Measurements from ENCODE around the gene CLEC10A.
A peak's percentile ranks its signal among the peaks of the same experiment; 100 is the strongest.

Gene CLEC10A

GRCh38 chr17:7114875-7115614, 35.0 kb upstream of the CLEC10A start:
- no peak overlapping the region for H3K27ac ChIP-seq (ENCODE audit: low read depth, low read length)
- DNase-seq = no peak
- H3K27me3 ChIP-seq (ENCODE audit: insufficient read depth, low read length, poor library complexity) = no peaks in the 10 kb centered on the region

GRCh38 chr17:7114241-7114874, 34.3 kb upstream of the CLEC10A start, which contains the start of gene ASGR2:
ASGR2 (minus strand) TSS chr17:7114822; CDS start chr17:7114240, 582 bp downstream.
- Histone ChIP-seq H3K27ac (ENCODE audit: low read depth, low read length) (no peak within 1 kb of the TSS), H3K79me1 (ENCODE audit: low read length) (no peaks in the 10 kb centered on the region), H4K8ac (ENCODE audit: low read depth, low read length) (no peak within 1 kb of the TSS), H2BK120ac (ENCODE audit: low read depth, low read length) (no peak within 1 kb of the TSS), H4K5ac (ENCODE audit: low read length) (no peak within 1 kb of the TSS), H3K79me2 (ENCODE audit: control insufficient read depth, insufficient read depth, low read length) (no peaks in the 10 kb centered on the region), H2AK5ac (ENCODE audit: low read length) (no peak within 1 kb of the TSS), H3K23ac (ENCODE audit: low read length) (no peak within 1 kb of the TSS), H3K56ac (ENCODE audit: low read length) (peak within 1 kb of the TSS; percentile 22), H3K9ac (ENCODE audit: low read length) (no peak within 1 kb of the TSS), H3K36me3 (ENCODE audit: control insufficient read depth, insufficient read depth, low read length) (no peaks in the 10 kb centered on the region), H3K4ac (ENCODE audit: low read depth, low read length) (no peak within 1 kb of the TSS), H3K4me2 (ENCODE audit: low read length) (no peak within 1 kb of the TSS), H2BK15ac (replicated peaks; ENCODE audit: low read depth) (no peak within 1 kb of the TSS), H3K27me3 (ENCODE audit: insufficient read depth, low read length, poor library complexity) (no peaks in the 10 kb centered on the region), H3K4me3 (ENCODE audit: low read length) (no peak within 1 kb of the TSS), H3K18ac (ENCODE audit: low read length) (no peak within 1 kb of the TSS), H2BK5ac (ENCODE audit: low read length) (no peak within 1 kb of the TSS), H3K4me1 (ENCODE audit: control insufficient read depth, low read depth, low read length) (no peaks in the 10 kb centered on the region)
- no CpG with 5 or more reads among the region's 14 CpGs for WGBS (ENCODE audit: extremely low coverage, insufficient coverage, low lambda C conversion rate)
- DNase-seq = no peak

More at GRCh38 chr17:7114875-7115614, 35.0 kb upstream of the CLEC10A start:
- no peak overlapping the region for H2AK5ac ChIP-seq (ENCODE audit: low read length)
- H4K8ac ChIP-seq (ENCODE audit: low read depth, low read length) = no peak overlapping the region
- H3K4me1 ChIP-seq (ENCODE audit: control insufficient read depth, low read depth, low read length) = no peaks in the 10 kb centered on the region
- no peaks in the 10 kb centered on the region for H3K79me1 ChIP-seq (ENCODE audit: low read length)
- H4K5ac ChIP-seq (ENCODE audit: low read length) = no peak overlapping the region
- peak overlapping the region; percentile 22 for H3K56ac ChIP-seq (ENCODE audit: low read length)
- no peak overlapping the region for H3K23ac ChIP-seq (ENCODE audit: low read length)
- H3K36me3 ChIP-seq (ENCODE audit: control insufficient read depth, insufficient read depth, low read length) = no peaks in the 10 kb centered on the region
- WGBS (ENCODE audit: extremely low coverage, insufficient coverage, low lambda C conversion rate) = no CpG with 5 or more reads among the region's 19 CpGs
- H3K79me2 ChIP-seq (ENCODE audit: control insufficient read depth, insufficient read depth, low read length) = no peaks in the 10 kb centered on the region
- no peak overlapping the region for H3K4ac ChIP-seq (ENCODE audit: low read depth, low read length)
- H3K4me3 ChIP-seq (ENCODE audit: low read length) = no peak overlapping the region
- no peak overlapping the region for H2BK120ac ChIP-seq (ENCODE audit: low read depth, low read length)
- H3K9ac ChIP-seq (ENCODE audit: low read length) = no peak overlapping the region
- no peak overlapping the region for H2BK15ac ChIP-seq (replicated peaks; ENCODE audit: low read depth)
- H3K18ac ChIP-seq (ENCODE audit: low read length) = no peak overlapping the region
- H3K4me2 ChIP-seq (ENCODE audit: low read length) = no peak overlapping the region
- no peak overlapping the region for H2BK5ac ChIP-seq (ENCODE audit: low read length)

- Histone ChIP-seq H2BK120ac (ENCODE audit: low read depth, low read length) (no peak overlapping the region), H3K18ac (ENCODE audit: low read length) (no peak overlapping the region), H3K79me2 (ENCODE audit: control insufficient read depth, insufficient read depth, low read length) (no peaks in the 10 kb centered on the region), H2AK5ac (ENCODE audit: low read length) (no peak overlapping the region), H2BK15ac (replicated peaks; ENCODE audit: low read depth) (no peak overlapping the region), H3K79me1 (ENCODE audit: low read length) (no peaks in the 10 kb centered on the region), H4K5ac (ENCODE audit: low read length) (no peak overlapping the region), H3K9ac (ENCODE audit: low read length) (no peak overlapping the region), H3K27ac (ENCODE audit: low read depth, low read length) (no peak overlapping the region), H3K27me3 (ENCODE audit: insufficient read depth, low read length, poor library complexity) (no peaks in the 10 kb centered on the region), H3K4me3 (ENCODE audit: low read length) (no peak overlapping the region), H3K4me2 (ENCODE audit: low read length) (no peak overlapping the region), H3K4ac (ENCODE audit: low read depth, low read length) (no peak overlapping the region), H3K23ac (ENCODE audit: low read length) (no peak overlapping the region), H3K56ac (ENCODE audit: low read length) (no peak overlapping the region), H3K36me3 (ENCODE audit: control insufficient read depth, insufficient read depth, low read length) (no peaks in the 10 kb centered on the region), H2BK5ac (ENCODE audit: low read length) (no peak overlapping the region), H3K4me1 (ENCODE audit: control insufficient read depth, low read depth, low read length) (no peaks in the 10 kb centered on the region), H4K8ac (ENCODE audit: low read depth, low read length) (no peak overlapping the region)
- DNase-seq = no peak
- 100% methylated on average over 9 of the region's 15 CpGs for WGBS (ENCODE audit: extremely low coverage, insufficient coverage, low lambda C conversion rate)
These were observed 33.4 kb upstream of the CLEC10A start for GRCh38 chr17:7113273-7114071.

DNA sequence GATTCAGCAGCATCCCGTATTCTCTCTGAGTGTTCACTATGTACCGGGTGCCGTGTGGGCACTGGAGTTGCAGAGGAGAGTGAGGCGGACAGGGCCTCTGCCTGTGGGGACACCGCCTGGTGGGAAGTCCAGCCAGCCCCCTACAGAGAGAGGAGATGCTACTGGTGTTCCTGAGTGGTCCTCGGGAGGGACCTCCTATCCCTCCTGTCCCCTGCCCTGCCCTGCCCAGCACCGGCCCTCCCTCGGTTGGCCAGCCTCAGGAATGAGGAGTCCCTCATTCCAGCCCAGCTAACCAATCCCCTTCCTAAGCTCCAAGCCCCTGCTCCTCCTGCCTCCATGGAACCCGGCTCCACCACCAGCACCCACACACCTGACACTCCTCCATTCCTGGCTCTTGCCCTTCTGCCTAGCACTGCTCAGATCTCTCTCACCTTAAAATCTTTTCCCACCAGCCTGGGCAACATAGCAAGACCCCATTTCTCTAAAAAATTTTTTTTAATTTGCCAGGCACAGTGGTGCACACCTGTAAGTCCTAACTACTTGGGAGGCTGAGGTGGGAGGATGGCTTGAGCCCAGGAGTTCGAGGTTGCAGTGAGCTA, 32.6 kb upstream of the CLEC10A start:
- WGBS (ENCODE audit: extremely low coverage, insufficient coverage, low lambda C conversion rate) = no CpG with 5 or more reads among the region's 10 CpGs
- H2BK5ac ChIP-seq (ENCODE audit: low read length) = no peak overlapping the region
- H3K56ac ChIP-seq (ENCODE audit: low read length) = no peak overlapping the region

DNA sequence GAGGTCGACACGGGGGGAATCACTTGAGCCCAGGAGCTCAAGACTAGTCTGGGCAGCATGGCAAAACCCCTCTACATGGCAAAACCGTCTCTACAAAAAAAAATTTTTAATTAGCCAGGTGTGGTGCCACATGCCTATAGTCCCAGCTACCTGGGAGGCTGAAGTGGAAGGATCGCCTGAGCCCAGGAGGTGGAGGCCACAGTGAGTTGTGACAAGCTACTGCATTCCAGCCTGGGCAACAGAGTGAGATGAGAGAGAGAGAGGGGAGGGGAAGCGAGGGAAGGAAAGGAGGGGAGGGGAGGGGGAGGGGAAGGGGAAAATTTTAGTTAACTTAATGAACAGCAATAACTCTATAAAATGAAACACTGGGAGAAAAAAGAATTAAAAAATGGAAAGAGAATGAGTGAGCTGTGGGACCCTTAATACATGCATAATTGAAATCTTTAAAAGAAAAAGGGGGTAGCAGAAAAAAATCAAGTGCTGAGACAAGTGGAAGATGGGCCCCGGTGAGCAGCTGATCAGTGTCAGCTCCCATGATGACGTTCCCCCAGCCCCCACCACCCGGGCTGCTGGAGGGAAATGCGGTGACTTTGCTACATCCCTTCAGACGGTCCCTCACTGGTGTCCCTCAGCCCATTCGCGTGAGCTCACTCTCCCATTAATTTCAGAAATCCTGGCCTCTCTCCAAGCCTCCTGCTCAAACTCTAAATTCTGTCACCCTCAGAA, 31.9 kb upstream of the CLEC10A start:
- no peak for DNase-seq
- Histone ChIP-seq H3K4me1 (ENCODE audit: control insufficient read depth, low read depth, low read length) (no peaks in the 10 kb centered on the region), H3K18ac (ENCODE audit: low read length) (no peak overlapping the region), H2BK15ac (replicated peaks; ENCODE audit: low read depth) (no peak overlapping the region), H3K79me1 (ENCODE audit: low read length) (no peaks in the 10 kb centered on the region), H3K36me3 (ENCODE audit: control insufficient read depth, insufficient read depth, low read length) (no peaks in the 10 kb centered on the region), H3K56ac (ENCODE audit: low read length) (no peak overlapping the region), H3K9ac (ENCODE audit: low read length) (no peak overlapping the region), H2BK120ac (ENCODE audit: low read depth, low read length) (no peak overlapping the region), H2BK5ac (ENCODE audit: low read length) (no peak overlapping the region), H4K5ac (ENCODE audit: low read length) (no peak overlapping the region), H3K4me2 (ENCODE audit: low read length) (no peak overlapping the region), H4K8ac (ENCODE audit: low read depth, low read length) (no peak overlapping the region), H3K4ac (ENCODE audit: low read depth, low read length) (no peak overlapping the region), H3K27ac (ENCODE audit: low read depth, low read length) (no peak overlapping the region), H3K79me2 (ENCODE audit: control insufficient read depth, insufficient read depth, low read length) (no peaks in the 10 kb centered on the region), H3K23ac (ENCODE audit: low read length) (no peak overlapping the region), H3K4me3 (ENCODE audit: low read length) (no peak overlapping the region), H2AK5ac (ENCODE audit: low read length) (no peak overlapping the region), H3K27me3 (ENCODE audit: insufficient read depth, low read length, poor library complexity) (no peaks in the 10 kb centered on the region)
- WGBS (ENCODE audit: extremely low coverage, insufficient coverage, low lambda C conversion rate) = no CpG with 5 or more reads among the region's 12 CpGs

More for the DNA sequence above, 32.6 kb upstream of the CLEC10A start:
- Histone ChIP-seq H3K9ac (ENCODE audit: low read length) (no peak overlapping the region), H3K27me3 (ENCODE audit: insufficient read depth, low read length, poor library complexity) (no peaks in the 10 kb centered on the region), H3K18ac (ENCODE audit: low read length) (no peak overlapping the region), H3K23ac (ENCODE audit: low read length) (no peak overlapping the region), H3K4me3 (ENCODE audit: low read length) (no peak overlapping the region), H3K79me2 (ENCODE audit: control insufficient read depth, insufficient read depth, low read length) (no peaks in the 10 kb centered on the region), H2BK120ac (ENCODE audit: low read depth, low read length) (no peak overlapping the region), H3K4me2 (ENCODE audit: low read length) (no peak overlapping the region), H3K4ac (ENCODE audit: low read depth, low read length) (no peak overlapping the region), H4K5ac (ENCODE audit: low read length) (no peak overlapping the region), H3K4me1 (ENCODE audit: control insufficient read depth, low read depth, low read length) (no peaks in the 10 kb centered on the region), H2BK15ac (replicated peaks; ENCODE audit: low read depth) (no peak overlapping the region), H2AK5ac (ENCODE audit: low read length) (no peak overlapping the region), H3K27ac (ENCODE audit: low read depth, low read length) (no peak overlapping the region), H3K36me3 (ENCODE audit: control insufficient read depth, insufficient read depth, low read length) (no peaks in the 10 kb centered on the region), H4K8ac (ENCODE audit: low read depth, low read length) (no peak overlapping the region), H3K79me1 (ENCODE audit: low read length) (no peaks in the 10 kb centered on the region)
- no peak for DNase-seq
